Activated CD4-positive, CD25-positive, alpha-beta regulatory T cell treated with anti-CD3 and anti-CD28 coated beads, Interleukin-2, amount 50 U/mL, for 72 hours (primary cell): Measurements from ENCODE around the gene ZNF747.

Source experiments
- DNase-seq: peaks from one replicate; pipeline ENCODE4 v3.0.0; 2021

The ZNF747 gene

DNA sequence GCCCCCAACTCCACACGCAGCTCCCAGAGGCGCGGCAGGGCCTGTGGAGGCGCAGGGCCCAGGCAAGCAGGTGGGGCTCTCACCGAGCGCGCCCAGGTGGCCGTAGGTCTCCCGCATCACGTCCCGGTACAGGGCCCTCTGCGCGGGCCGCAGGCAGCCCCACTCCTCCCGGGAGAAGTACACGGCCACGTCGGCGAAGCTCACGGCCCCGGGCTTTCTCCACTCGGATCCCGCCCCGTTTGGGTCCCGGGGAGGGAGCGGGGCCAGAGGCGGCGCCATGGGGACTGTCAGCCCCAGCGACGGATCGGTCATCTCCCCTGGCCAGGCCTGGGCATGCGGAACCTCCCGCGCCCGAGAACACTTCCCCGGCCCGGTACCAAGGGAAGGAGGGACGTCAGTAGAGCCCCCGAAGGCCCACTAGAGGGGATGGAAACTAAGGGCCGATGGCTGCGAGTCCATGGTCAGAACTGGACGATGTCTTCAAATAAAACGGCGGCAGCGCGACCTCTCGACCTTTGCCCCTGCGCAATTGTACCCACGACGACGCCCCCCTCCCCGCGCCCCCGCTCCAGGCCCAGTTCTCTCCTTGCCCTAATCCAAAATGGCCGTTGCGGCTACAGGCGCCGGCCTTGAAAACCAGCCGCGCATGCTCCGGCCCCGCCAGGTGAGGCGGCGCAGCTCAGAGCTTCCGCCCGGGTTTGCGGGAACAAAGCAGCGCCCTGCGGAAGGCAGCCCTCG is at the start of gene ZNF747:
Gene ZNF747, minus strand, starts transcription at position 491 of the 738 bp plus-strand sequence. Its CDS starts 179 bp downstream, at position 312.
- DNase-seq, result peak; percentile 89

DNA sequence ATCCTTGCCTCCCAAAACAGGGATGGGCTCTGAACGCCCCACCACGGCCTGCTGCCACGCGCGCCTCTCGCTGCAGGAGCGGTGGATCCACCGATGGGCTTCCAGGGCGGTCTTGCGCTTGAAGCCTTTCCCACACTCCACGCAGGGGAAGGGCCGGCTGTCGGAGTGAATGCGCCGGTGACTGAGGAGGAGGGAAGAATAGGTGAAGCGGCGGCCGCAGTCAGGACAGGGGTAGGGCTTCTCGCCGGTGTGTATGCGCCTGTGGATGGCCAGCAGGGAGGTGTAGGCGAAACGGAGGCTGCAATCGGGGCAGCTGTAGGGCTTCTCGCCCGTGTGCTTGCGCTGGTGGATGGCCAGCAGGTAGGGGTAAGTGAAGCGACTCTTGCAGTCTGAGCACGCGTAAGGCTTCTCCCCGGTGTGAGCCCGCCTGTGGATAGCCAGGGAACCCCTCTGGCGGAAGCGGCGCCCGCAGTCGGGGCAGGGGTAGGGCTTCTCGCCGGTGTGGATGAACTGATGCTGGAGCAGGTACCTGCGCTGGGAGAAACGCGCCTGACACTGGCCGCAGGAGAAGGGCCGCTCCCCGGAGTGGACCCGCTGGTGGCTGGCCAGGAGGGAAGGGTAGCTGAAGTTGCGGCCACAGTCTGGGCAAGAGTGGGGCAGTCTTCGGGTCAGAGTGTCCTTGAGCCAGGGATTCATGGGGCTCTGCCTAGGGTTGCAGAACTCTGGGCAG is 48.1 kb upstream of the ZNF747 start:
- no peak for DNase-seq

DNA sequence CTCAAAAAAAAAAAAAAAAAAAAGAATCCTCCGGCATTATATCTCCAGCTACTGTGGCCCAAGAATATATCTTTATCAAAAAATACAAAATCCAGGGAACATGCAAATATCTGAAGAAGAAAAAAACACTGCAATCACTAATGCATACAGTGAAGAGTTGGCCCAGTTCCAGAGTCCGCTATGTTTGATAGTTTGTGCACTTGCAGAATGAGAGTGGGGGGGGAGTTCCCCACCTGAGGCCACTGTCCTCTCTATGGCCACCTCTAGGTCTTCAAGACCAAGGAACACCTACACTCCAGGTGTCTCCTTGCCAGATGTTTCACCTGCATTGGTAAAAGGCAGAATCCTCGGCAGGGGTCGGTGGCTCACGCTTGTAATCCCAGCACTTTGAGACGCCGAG is 46.8 kb upstream of the ZNF747 start:
- DNase-seq, result no peak

DNA sequence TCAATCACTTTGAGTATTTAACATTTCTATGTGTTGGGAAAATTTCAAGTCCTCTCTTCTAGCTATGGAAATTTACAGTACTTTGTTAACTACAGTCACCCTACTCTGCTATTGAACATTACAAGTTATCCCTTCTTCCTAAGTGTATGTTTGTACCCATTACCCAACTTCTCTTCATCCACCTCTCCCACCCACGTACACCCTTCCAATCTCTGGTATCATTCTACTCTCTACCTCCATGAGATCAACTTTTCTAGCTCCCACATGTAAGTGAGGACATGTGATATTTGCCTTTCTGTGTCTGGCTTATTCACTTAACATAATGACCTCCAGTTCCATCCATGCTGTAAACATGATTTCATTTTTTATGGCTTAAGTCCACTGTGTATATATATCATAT is 40.0 kb upstream of the ZNF747 start:
- DNase-seq, result no peak

DNA sequence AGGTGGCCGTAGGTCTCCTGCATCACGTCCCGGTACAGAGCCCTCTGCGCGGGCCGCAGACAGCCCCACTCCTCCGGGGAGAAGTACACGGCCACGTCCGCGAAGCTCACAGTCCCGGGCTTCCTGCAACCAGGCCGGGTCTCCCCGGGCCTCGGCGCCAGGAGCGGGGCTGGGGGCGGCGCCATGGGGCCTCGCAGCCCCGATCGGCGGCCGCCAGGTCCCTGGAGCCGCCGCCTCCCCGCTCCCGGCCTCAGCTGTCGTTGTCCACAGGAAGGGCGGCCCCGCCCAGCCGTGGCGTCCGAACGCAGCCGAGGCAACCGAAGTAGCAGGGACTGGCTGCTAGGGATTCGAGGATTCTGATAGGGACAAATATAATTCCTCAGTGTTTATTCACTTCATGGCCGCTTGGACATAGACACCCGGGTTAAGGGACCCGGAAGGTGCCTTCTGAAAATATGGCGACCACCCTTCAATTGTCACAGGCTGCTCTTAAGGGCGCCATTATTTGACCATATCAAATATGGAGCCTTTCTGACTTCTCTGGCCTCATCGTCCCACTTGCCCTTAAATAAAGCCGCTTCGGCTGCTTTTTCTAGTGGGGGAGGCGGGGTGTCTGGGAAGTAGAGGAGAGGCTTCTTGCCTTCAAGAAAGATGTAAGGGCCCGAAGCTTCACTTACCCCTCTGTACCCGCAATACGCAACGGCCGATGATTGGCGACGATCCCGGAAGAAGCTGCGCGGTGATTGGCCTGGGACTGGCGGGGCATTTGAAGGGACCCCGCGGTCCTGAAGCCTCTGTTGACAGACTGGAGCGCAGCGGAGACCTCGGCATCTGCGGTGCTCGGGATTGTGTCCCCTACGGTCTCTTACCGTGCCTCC is 37.0 kb upstream of the ZNF747 start, which contains the start of gene ZNF688:
Gene ZNF688, minus strand, starts transcription at position 270 of the 878 bp plus-strand sequence. Its CDS starts 85 bp downstream, at position 185.
- DNase-seq, result peak; percentile 80

DNA sequence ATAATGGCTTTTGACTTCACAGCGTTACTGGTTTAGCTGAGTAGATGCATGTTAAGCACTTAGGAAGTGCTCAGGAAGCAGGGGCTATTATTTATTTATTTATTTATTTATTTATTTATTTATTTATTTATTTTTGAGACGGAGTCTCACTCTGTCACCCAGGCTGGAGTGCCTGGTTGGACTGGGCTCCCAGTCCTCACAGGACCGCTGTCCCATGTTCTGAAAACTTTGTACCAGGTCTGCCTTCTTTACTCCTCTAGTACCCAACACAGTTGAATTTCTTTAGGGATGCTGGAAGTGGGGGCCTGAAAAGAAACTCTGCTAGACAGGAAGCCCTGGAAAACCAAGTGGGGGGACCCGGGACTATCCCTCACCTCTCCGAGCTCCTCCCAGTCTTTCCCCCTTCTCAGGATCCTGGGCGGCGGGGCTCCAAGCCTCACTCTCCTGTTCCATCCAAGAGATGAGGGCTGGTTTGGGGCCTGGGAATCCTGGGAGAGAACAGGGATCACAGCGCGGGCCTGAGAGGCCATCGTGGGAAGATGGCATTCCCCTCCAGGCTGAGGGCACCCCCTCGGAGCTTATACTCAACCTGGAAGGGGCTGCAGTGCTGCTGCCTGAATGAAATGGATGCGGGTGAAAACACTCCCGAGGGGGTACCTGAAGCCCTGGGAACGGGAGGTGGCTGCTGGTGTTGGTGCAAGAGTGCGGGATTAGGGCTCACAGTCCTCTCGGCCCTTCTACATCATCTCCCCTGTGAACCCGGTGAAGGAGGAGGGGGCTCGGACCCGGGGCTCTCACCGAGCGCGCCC is 36.2 kb upstream of the ZNF747 start:
- DNase-seq, result no peak

DNA sequence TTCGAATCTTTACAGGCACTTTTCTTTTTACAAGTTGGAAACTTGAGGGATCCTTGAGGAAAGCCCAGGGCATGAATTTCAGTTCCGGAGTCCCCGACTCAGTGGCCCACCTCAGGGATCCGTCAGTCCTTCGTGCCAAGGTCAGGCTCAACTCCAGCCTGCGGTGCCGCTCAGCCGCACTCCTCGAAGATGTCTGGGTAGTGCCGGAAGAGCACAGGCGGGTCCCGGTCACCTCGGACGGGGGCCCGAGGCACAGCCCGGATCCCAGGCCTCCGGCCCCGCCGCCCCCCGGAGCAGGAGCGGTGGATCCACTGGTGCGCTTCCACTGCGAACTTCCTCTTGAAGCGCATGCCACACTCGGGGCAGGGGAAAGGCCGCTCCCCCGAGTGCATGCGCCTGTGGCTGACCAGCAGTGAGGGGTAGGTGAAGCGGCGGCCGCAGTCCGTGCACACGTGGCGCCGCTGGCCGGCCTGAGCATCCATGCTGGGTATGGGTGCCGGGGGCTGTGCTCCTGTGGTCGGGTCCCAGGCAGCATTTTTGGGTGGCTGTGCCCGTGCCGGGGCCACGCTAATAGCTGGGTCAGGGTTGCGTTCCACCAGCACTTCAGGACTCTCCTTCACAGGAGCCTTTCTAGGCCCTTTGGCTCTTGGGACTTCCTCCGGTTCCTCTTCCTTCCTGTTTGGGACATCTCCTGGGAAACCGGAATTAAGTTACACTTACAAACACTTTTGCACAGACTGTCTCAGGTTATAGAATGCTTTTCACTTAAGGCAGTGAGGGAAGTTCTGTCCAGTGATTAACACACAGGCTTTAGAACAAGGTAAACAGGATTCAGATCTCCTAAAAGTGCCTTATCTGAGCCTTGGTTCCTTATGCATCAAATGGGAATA is 35.3 kb upstream of the ZNF747 start:
- DNase-seq, result no peak

DNA sequence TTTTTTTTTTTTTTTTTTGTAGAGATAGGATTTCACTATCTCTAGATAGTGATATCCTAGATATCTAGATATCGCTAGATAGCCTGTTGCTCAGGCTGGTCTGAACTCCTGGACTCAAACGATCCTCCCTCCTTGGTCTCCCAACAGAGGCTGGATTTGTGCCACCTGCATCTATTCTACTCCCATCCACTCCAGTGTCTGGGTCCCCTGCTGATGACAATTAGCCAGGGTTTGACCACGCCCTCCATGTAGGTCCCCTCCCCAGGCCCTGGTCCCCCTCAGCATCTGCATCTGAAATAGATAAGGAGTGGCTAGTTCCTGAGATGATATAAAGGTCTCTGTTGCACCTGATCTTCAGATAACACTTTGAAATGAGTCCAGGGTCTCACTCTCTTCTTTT is 34.6 kb upstream of the ZNF747 start:
- DNase-seq, result no peak

DNA sequence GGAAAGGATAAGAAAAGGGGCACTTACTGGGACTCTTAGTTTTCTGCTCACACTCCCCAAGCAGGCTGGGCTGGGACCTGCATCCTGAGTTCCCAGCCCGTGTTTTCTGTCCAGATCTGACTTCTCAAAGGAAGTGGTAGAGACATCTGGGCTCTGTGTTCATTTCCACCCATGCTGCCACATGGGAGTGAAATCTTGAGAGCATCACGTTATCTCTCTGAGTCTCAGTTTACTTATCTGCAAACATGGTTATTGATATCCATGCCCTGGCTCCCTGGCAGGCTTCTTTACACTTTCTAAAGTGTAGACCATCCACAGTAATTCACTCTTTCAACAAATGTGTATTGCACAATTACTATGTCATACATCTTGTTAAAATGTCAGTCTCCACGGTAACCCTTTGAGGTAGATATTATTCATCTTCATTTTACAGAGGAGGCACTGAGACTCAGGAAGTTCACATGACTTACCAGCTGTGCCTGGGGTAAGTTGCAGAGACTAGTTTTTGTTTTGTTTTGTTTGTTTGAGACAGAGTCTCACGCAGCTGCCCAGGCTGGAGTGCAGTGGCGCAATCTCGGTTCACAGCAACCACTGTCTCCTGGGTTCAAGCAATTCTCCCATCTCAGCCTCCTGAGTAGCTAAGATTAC is 33.5 kb upstream of the ZNF747 start:
- DNase-seq, result no peak

DNA sequence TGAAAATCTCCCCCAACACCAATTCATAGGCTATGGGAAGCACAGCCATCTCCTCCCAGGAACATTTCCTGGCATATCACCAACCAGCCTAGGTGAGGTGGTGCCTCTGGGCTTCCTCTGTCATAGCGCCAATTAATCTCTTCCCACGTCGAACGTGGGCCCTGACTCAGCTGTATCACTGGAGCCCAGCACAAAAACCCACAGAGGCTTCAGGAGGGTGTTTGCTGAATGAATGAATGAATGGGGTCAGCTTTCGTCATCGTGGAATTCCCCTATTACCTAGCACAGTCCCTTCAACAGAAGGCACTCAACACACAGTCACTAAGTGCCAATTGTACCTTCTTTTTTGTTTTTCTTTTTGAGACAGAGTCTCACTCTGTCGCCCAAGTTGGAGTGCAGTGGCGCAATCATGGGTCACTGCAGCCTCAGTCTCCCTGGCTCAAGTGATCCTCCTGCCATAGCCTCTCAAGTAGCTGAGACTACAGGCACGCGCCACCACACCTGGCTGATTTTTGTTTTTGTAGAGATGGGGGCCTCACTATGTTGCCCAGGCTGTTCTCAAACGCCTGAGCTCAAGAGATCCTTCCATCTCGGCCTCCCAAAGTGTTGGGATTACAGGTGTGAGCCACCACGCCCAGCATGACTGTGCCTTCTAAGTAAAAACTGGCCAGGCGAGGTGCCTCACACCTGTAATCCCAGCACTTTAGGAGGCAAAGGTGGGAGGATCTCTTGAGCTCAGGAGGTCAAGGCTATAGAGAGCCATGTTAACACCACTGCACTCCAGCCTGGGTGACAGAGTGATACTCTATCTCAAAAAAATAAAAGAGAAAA is 32.7 kb upstream of the ZNF747 start:
- peak; percentile 45 for DNase-seq

DNA sequence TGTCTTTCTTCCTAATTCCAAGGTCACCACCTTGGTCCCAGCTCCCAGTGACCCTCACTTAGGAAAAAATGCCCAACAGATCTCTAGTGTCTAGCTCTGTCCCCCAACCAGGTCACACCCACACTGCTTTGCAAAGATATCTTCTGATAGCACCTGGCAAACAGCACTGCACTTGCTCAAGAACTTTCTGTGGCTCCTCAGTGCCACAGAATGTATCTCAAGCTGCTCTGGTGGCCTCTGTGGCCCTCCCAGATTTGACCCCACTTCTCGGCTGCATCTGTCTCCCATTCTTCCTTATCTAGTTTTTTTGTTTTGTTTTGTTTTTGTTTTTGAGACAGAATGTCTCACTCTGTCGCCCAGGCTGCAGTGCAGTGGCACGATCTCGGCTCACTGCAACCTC is 31.9 kb upstream of the ZNF747 start:
- DNase-seq, result no peak

DNA sequence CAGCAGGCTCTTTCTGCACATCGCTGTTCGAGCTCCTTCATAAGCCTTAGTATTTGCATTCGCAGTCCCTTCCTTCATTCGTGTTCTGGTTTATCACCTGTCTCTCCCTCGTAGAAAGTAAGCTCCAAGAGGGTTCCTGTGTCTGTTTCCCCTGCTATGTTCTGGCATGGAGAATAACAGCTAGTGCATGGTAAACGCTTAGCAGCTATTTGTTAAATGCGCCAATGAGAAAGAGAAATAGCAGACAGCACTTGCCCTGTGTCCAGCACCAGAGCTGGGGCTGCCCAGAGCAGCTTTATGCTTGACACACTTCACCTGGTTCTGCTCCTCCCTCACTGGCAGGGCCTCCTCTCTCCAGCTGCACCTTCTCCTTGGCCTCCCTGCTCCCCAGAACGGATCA is 31.3 kb upstream of the ZNF747 start:
- DNase-seq, result no peak

DNA sequence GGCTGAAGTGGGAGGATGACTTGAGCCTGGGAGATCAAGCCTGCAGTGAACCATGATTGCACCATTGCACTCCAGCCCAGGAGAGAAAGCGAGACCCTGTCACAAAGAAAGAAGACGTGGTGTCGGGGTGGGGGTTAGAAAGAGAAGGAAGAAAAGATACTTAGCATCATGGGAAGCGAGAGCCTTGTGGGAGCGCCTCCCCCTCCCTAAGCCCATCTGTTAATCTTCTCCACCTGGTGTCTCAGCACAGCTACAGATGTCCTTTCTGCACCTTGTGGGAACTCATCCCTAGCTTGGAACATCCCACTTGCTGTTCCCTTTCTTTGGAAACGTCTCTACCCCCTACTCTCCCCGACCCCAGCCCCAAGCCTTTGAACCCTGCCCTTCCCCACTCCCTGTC is 30.9 kb upstream of the ZNF747 start:
- DNase-seq, result no peak

DNA sequence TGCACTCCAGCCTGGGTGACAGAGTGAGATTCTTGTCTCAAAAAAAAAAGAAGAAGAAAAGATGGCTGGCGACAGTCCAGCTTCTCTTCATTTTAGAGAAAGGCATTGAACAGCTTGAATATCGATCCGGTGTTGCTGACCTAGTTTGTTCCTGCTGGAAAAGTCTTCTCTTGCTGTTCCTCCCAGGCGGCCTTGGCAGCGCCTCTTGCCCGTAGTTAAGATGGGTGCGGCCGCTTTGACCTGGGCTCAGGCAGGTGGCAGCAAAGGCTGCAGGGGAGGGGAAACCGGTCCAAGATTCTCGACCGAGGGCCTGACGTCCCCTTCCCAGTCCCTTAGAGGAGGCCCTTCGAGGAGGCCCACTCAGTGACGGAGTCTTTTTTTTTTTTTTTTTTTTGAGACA is 27.4 kb upstream of the ZNF747 start:
- no peak for DNase-seq

DNA sequence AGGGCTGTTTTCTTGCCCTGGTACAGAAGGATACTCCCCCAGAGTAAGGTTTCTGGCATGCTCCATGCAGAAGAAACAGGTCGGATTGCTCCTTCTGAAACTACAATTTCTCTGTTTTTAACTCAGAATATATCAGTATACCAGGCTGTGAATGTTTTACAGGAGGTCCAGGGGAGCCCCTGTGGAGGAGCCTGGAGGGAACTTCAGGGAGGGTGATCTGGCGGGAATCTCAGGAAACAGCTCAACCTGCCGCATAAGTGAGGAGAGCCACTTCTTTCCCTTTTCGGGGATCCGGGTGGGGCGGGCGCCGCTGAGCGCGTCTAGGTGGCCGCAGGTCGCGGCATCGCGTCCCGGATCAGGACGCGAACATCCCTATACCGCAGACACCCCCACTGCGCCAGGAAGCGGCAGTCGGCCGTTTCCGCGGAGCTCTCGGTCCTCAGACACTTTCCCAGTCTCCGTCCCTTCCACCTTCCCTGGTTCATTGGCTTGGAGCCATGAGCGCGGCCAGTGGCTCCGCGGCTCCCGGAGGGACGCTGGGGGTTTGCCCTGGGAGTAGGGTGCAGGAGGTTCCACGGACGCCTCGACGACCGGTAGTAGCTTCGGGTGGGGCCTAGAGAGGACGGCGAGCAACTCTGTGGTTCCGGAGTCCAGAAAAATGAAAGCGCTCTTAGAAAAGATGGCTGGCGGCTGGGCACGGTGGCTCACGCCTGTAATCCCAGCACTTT is 26.6 kb upstream of the ZNF747 start:
- DNase-seq, result peak; percentile 44

DNA sequence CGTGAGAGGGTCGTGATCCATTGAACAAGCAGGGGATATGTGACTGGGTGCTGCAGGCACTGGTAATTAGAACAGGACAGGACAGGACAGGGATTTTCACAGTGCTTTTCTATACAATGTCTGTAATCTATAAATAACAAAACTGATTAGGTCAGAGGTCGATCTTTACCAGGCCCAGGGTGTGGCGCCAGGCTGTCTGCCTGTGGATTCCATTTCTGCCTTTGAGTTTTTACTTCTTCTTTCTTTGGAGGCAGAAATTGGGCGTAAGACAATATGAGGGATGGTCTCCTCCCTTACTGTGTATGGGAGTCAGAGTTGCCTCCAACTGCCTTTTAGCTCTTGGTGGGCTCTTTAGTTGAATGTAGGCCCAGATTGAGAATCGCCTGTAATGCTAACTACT is 25.0 kb upstream of the ZNF747 start:
- DNase-seq, result no peak

DNA sequence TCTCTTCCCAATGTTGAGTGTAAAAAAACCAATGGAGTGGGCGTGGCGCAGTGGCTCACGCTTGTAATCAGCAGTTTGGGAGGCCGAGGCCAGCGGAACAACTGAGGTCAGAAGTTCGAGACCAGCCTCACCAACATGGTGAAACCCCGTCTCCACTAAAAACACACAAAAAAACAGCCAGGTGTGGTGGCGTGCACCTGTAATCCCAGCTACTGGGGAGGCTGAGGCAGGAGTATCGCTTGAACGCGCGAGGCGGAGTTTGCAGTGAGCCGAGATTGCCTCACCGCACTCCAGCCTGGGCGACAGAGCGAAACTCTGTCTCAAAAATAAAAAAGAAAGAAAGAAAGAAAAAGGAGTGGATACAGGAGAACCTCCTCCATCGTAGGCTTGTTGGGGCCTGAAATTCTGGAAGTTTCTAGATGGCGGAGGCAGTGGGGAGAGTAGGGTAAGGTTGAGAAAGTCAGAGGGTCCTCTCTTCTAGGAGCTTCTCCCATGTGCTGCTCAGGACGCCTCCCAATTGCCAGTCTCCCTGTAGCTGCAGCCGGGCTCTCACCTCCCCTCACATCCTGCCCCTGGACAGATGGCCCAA is 24.2 kb upstream of the ZNF747 start:
- DNase-seq, result no peak

DNA sequence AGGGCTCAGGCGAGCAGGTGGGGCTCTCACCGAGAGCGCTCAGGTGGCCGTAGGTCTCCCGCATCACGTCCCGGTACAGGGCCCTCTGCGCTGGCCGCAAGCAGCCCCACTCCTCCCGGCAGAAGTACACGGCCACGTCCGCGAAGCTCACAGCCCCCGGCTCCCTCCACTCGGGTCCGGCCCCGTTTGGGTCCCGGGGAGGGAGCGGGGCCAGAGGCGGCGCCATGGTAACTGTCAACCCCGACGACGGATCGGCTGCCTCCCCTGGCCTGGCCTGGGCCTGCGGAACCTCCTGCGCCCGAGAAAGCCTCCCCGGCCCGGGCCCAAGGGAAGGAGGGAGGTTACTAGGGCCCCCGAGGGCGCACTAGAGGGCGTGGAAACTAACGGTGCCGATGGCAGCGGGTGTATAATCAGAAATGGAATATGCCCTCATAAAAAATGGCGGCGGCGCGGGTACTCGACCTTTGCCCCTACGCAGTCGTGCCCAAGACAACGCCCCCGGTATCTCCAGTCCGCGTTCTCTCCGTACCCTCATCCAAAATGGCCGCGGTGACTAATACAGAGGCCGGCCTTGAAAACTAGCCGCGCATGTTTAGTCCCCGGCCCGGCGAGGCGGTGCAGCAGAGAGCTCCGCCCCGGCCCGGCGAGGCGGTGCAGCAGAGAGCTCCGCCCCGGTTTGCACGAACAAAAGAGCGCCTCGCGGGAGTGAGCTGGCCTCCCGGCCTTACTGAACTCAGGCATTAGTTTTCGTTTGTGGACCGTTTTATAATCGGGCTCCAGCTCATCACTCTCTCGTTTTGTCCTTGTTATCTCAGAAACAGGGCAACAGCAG is 23.5 kb upstream of the ZNF747 start, which contains the start of gene ZNF764:
Gene ZNF764, minus strand, starts transcription at position 418 of the 832 bp plus-strand sequence. Its CDS starts 192 bp downstream, at position 226.
- peak; percentile 96 for DNase-seq
